Gastrocnemius medialis (tissue), 4 donors: ENCODE results near the gene JMJD1C. TPM values are rescaled to one million over a fixed set of nuclear protein-coding genes. Genes with fewer than 3 reads are reported as not detected.
"Not testable (repeated sequence)": the region's sequence is repeated elsewhere in the genome, so short reads cannot be mapped to it uniquely, and the experiment has no call there.

ENCODE experiments used
- ATAC-seq, 2 donors: fragments of 150-250 bp; one replicate each; pipeline ENCODE4 v1.9.1; 2016
- DNase-seq, 2 donors: peaks; one replicate each; pipeline ENCODE4 v3.0.0-alpha.2; 2019
- H3K27ac ChIP-seq, 4 donors: fragments of 200-600 bp; sonication (generic); 1 replicate in 1 of 4; 2 replicates in 3 of 4; pipeline ENCODE4 v1.5.1; 2016 to 2018; ENCODE audit warnings: mild to moderate bottlenecking in 2 of 4, moderate library complexity in 1 of 4
- H3K27me3 ChIP-seq, 3 donors: fragments of 200-600 bp; sonication (generic) in 2 of 3; 1 replicate in 1 of 3; 2 replicates in 2 of 3; pipeline versions ENCODE4 v1.5.1 to v1.6.0; 2016 to 2019; ENCODE audit warnings: mild to moderate bottlenecking in 1 of 3, moderate library complexity in 1 of 3
- H3K36me3 ChIP-seq, 2 donors: fragments of 200-600 bp; sonication (generic) in 1 of 2; one replicate each; pipeline ENCODE4 v1.5.1; 2017 to 2018
- H3K4me1 ChIP-seq, 2 donors: fragments of 200-600 bp; sonication (generic) in 1 of 2; one replicate each; pipeline ENCODE4 v1.5.1; 2016 to 2017; ENCODE audit warnings: mild to moderate bottlenecking in 2 of 2
- H3K4me3 ChIP-seq, 4 donors: fragments of 200-600 bp; sonication (generic) in 3 of 4; 1 replicate in 1 of 4; 2 replicates in 3 of 4; pipeline ENCODE4 v1.5.1; 2016 to 2019; ENCODE audit warnings: mild to moderate bottlenecking in 2 of 4
- H3K9me3 ChIP-seq, 3 donors: fragments of 200-600 bp; sonication (generic) in 2 of 3; 1 replicate in 1 of 3; 2 replicates in 2 of 3; pipeline ENCODE4 v1.5.1; 2016 to 2019
- CTCF ChIP-seq, 5 experiments: fragments of 450-650 bp in 3 of 5; fragments of 200-600 bp in 2 of 5; sonication (generic) in 2 of 5; IDR thresholded peaks in 4 of 5; conservative IDR thresholded peaks in 1 of 5; 1 replicate in 4 of 5; 2 replicates in 1 of 5; pipeline ENCODE4 v1.5.1; 2016 to 2019; ENCODE audit warnings: antibody characterized with exemption in 5 of 5, mild to moderate bottlenecking in 3 of 5, moderate library complexity in 3 of 5
- POLR2A ChIP-seq, 2 donors: fragments of 450-650 bp; IDR thresholded peaks; one replicate each; pipeline ENCODE4 v1.6.1; 2017; ENCODE audit warnings: antibody characterized with exemption in 2 of 2, mild to moderate bottlenecking in 2 of 2, moderate library complexity in 2 of 2
- in situ Hi-C, 4 donors: fragments of 200-750 bp; cut with MboI; loops; one replicate each; pipeline versions ENCODE4 v1.15.0 to v1.8.0; 2017; ENCODE audit warnings: low sequenced_read_pairs in 4 of 4
- intact Hi-C: fragments of 100-400 bp; cut with DNase I; formaldehyde crosslinking; loops from one replicate; pipeline ENCODE4 v1.15.1; 2023; ENCODE audit warnings: low total_unique reads
- total RNA-seq, 4 donors: library from RNA; depleted of rRNA; stranded (reverse); fragments of >200 nt; gene quantifications; one replicate each; pipeline versions ENCODE4 v1.1.0 to v1.2.3, GENCODE V29; 2016

JMJD1C gene
- total RNA-seq, 4 donors from 2014 or later = 22.5 to 74.1 (median 46.9) TPM

DNA sequence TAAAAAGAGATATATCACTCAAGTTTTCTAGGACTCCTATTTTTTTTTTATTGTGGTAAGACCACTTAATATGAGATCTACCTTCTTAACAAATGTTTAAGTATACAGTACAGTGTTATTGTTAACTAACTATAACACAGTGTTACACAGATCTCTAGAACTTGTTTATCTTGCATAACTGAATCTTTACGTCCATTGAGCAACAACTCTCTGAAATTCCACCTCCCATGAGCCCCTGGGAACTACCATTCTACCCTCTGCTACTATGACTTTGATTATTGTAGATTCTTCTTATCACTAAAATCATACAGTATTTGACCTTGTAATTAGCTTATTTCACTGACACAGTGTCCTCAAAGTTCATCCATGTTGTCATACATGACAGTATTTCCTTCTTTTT lies 32.9 kb upstream of the JMJD1C start:
- no peaks in the 10 kb centered on the region for H3K36me3 ChIP-seq
- in situ Hi-C loops = no loop called here
- H3K27me3 ChIP-seq = no peaks in the 10 kb centered on the region
- TF ChIP-seq CTCF (IDR thresholded peaks at IDR 0.05 in 4 of 5, conservative IDR thresholded peaks at IDR 0.05 in 1 of 5) = no peak
- TF ChIP-seq POLR2A (IDR thresholded peaks at IDR 0.05) = no peak
- no peak overlapping the region for H3K27ac ChIP-seq
- no peaks in the 10 kb centered on the region for H3K9me3 ChIP-seq
- DNase-seq (no peak), ATAC-seq (no peak)
- intact Hi-C loops = no loop called here
- no peak overlapping the region for H3K4me3 ChIP-seq
- H3K4me1 ChIP-seq = peaks cover 0 to 10% of the 10 kb centered on the region in 2 donors

DNA sequence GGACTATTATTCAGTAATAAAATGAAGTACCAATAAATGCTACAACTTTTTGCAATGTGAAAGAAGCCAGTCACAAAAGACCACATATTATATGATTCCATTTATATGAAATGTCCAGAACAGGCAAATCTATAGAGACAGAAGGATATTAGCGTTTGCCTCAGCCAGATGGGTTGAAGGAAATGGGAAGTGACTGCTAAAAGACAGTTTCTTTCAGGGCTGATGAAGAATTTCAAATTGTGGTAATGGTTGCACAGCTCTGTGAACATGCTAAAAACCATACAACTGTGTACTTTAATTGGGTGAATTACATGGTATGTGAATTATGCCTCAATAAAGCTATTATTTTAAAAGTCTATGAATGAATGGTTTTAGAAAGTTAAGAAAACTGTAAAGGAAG lies 31.5 kb upstream of the JMJD1C start:
- Histone ChIP-seq H3K36me3 (no peaks in the 10 kb centered on the region), H3K4me1 (peaks cover 6 to 13% of the 10 kb centered on the region in 2 donors), H3K27me3 (no peaks in the 10 kb centered on the region), H3K4me3 (no peak overlapping the region), H3K27ac (no peak overlapping the region), H3K9me3 (no peaks in the 10 kb centered on the region)
- no peak for ATAC-seq
- no peak for DNase-seq
- intact Hi-C loops (loop anchor here (2.0 kb wide), 1 partner anchor 17 kb away; no protein-coding TSS in a partner anchor), in situ Hi-C loops (no loop called here)
- TF ChIP-seq CTCF (IDR thresholded peaks at IDR 0.05 in 4 of 5, conservative IDR thresholded peaks at IDR 0.05 in 1 of 5) (no peak), POLR2A (IDR thresholded peaks at IDR 0.05) (no peak)

- Histone ChIP-seq H3K4me3 (no peak overlapping the region), H3K36me3 (no peaks in the 10 kb centered on the region), H3K27me3 (no peaks in the 10 kb centered on the region), H3K4me1 (peaks cover 13 to 14% of the 10 kb centered on the region in 2 donors), H3K9me3 (no peaks in the 10 kb centered on the region), H3K27ac (no peak overlapping the region)
- DNase-seq (no peak), ATAC-seq (no peak)
- TF ChIP-seq POLR2A (IDR thresholded peaks at IDR 0.05) (no peak), CTCF (IDR thresholded peaks at IDR 0.05 in 4 of 5, conservative IDR thresholded peaks at IDR 0.05 in 1 of 5) (no peak)
- in situ Hi-C loops (no loop called here), intact Hi-C loops (loop anchor here (2.0 kb wide), 1 partner anchor 18 kb away; no protein-coding TSS in a partner anchor)
Observed at GRCh38 chr10:63496561-63496960, 30.8 kb upstream of the JMJD1C start.

DNA sequence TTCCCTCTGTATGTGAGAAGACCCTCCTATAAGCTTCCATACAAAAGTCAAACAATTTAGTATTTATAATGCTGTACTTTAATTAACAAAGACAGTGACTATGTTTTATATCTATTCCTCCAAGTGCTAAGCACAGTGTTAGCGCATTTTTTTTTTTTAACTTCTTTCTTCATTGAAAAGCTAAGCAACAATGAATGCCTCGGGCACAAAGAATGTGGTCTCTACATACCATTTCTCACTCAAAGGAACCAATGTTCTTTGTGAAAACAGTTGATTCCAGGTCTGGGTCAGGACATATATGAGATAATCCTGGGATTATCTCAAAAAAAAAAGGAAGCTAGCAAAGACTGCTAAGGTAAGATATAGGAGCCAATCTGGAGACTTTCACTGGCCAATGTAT lies 29.2 kb upstream of the JMJD1C start:
- ATAC-seq = no peak
- Histone ChIP-seq H3K36me3 (no peaks in the 10 kb centered on the region), H3K4me1 (peaks cover 13 to 15% of the 10 kb centered on the region in 2 donors), H3K27me3 (no peaks in the 10 kb centered on the region), H3K27ac (no peak overlapping the region), H3K4me3 (no peak overlapping the region), H3K9me3 (no peaks in the 10 kb centered on the region)
- in situ Hi-C loops = no loop called here
- no peak for DNase-seq
- TF ChIP-seq POLR2A (IDR thresholded peaks at IDR 0.05) = no peak
- TF ChIP-seq CTCF (IDR thresholded peaks at IDR 0.05 in 4 of 5, conservative IDR thresholded peaks at IDR 0.05 in 1 of 5) = no peak
- intact Hi-C loops = no loop called here

GRCh38 chr10:63493004-63493403 lies 27.2 kb upstream of the JMJD1C start:
- no peak overlapping the region for H3K4me3 ChIP-seq
- no peak for ATAC-seq
- H3K27ac ChIP-seq = no peak overlapping the region
- intact Hi-C loops = no loop called here
- in situ Hi-C loops = no loop called here
- H3K27me3 ChIP-seq = no peaks in the 10 kb centered on the region
- H3K36me3 ChIP-seq = no peaks in the 10 kb centered on the region
- DNase-seq = no peak
- TF ChIP-seq CTCF (IDR thresholded peaks at IDR 0.05 in 4 of 5, conservative IDR thresholded peaks at IDR 0.05 in 1 of 5) = no peak
- TF ChIP-seq POLR2A (IDR thresholded peaks at IDR 0.05) = no peak
- H3K9me3 ChIP-seq = no peaks in the 10 kb centered on the region
- H3K4me1 ChIP-seq = peaks cover 7 to 15% of the 10 kb centered on the region in 2 donors

DNA sequence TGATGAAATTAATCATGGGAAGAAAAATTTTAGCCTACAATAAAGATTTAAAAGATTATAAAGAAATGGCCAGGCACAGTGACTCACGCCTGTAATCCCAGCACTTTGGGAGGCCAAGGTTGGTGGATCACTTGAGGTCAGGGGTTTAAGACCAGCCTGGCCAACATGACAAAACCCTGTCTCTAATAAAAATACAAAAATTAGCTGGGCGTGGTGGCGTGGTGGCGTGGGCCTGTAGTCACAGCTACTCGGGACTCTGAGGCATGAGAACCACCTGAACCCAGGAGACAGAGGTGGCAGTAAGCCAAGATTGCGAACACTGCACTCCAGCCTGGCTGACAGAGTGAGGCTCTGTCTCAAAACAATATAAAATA lies 26.5 kb upstream of the JMJD1C start:
- H3K9me3 ChIP-seq, H3K36me3 ChIP-seq, intact Hi-C loops, in situ Hi-C loops, ATAC-seq, H3K27me3 ChIP-seq: not testable (repeated sequence)
- Histone ChIP-seq H3K4me1 (peaks cover 7 to 15% of the 10 kb centered on the region in 2 donors), H3K27ac (peak overlapping the region; percentile 29 to 58 (median 48)), H3K4me3 (peak overlapping the region in 1 of 4 donors; percentile 27)
- DNase-seq = peak in 1 of 2 donors; percentile 25
